ENCODE results near the gene ACADVL. TPM values are rescaled to one million over a fixed set of nuclear protein-coding genes. Genes with fewer than 3 reads are reported as not detected.
"Not testable (repeated sequence)": the region's sequence is repeated elsewhere in the genome, so short reads cannot be mapped to it uniquely, and the experiment has no call there.

Gene ACADVL
- total and polyA plus RNA-seq, 2 of the 4 experiments (the other 2 are of a cell fraction), result 139 to 752 TPM

GRCh38 chr17:7219812-7220592 is at the start of gene ACADVL, which contains the start of gene DLG4 (continued):
- TF ChIP-seq USF2 (IDR thresholded peaks at IDR 0.05; ENCODE audit: low read depth, low read length) (no peak), ELK1 (IDR thresholded peaks at IDR 0.05; ENCODE audit: borderline replicate concordance, low read depth, low read length) (no peak)

- DNase-seq; BruUV-seq (replicated peaks); H3K9me3 ChIP-seq (ENCODE audit: control insufficient read depth, insufficient read depth, low read length); H3K27ac ChIP-seq (ENCODE audit: insufficient read depth, low read length); H4K8ac ChIP-seq (ENCODE audit: low read depth in 2 of 2, low read length in 2 of 2); CTCF ChIA-PET; H3K14ac ChIP-seq (replicated peaks; ENCODE audit: low read depth, low read length); H3K4ac ChIP-seq (ENCODE audit: low read depth, low read length); H2BK20ac ChIP-seq (ENCODE audit: low read depth, low read length); H3K23ac ChIP-seq (ENCODE audit: low read depth, low read length); H3K27me3 ChIP-seq (ENCODE audit: control insufficient read depth, insufficient read depth, low read length); H3K4me1 ChIP-seq (ENCODE audit: control insufficient read depth, insufficient read depth, low read length); ATAC-seq (ENCODE audit: low read depth); intact Hi-C loops (cut with micrococcal nuclease); H2AK5ac ChIP-seq (ENCODE audit: low read depth, low read length); H3K18ac ChIP-seq (ENCODE audit: low read depth, low read length); H3K79me1 ChIP-seq (ENCODE audit: low read depth in 1 of 2, low read length in 2 of 2); H2AFZ ChIP-seq (replicated peaks; ENCODE audit: low read length, poor library complexity); H3K4me3 ChIP-seq (ENCODE audit: insufficient read depth, low read depth, low read length); in situ Hi-C loops (cut with MboI; ENCODE audit: low sequenced_read_pairs); H3K36me3 ChIP-seq (ENCODE audit: control insufficient read depth, insufficient read depth, low read length); H3K4me2 ChIP-seq (ENCODE audit: low read depth, low read length); H4K20me1 ChIP-seq (ENCODE audit: insufficient read depth, low read length); H2AK9ac ChIP-seq (replicated peaks; ENCODE audit: low read depth, low read length, poor library complexity); H4K91ac ChIP-seq (ENCODE audit: insufficient read depth, low read depth, low read length); H2BK120ac ChIP-seq (ENCODE audit: low read depth, low read length); H3K56ac ChIP-seq (ENCODE audit: extremely low read depth, insufficient read depth, low read length); H2BK5ac ChIP-seq (ENCODE audit: low read depth, low read length, poor library complexity, severe bottlenecking); POLR2A ChIA-PET (ENCODE audit: unreplicated experiment); H4K5ac ChIP-seq (ENCODE audit: low read depth, low read length); H2BK15ac ChIP-seq (ENCODE audit: low read depth, low read length); dilution Hi-C loops (cut with HindIII; ENCODE audit: low sequenced_read_pairs, unreplicated experiment); H3K9ac ChIP-seq (ENCODE audit: low read depth, low read length): not testable (repeated sequence)
- peaks cover 13% of the 10 kb centered on the region; the same call in 1 of the 2 replicates for H3K9me1 ChIP-seq (ENCODE audit: insufficient read depth, low read length)
- 89% methylated on average over 8 of the region's 18 CpGs; no CpG with 5 or more reads in 1 of the 2 experiments for WGBS, 2 experiments (ENCODE audit: extremely low coverage in 2 of 2, insufficient read length in 1 of 2)
These were observed 47.1 kb upstream of the ACADVL start for GRCh38 chr17:7172522-7173191.

All from IMR-90 (cell line).